Upper lobe of left lung (tissue), 4 donors: ENCODE measurements around the gene EHD4.

Experiments used
- POLR2A ChIP-seq, 4 donors: fragments of 450-650 bp; IDR thresholded peaks; one replicate each; pipeline ENCODE4 v1.5.1; 2016 to 2017; ENCODE audit warnings: antibody characterized with exemption in 4 of 4, mild to moderate bottlenecking in 2 of 4
- POLR2AphosphoS5 ChIP-seq, 2 donors: sonication (generic); formaldehyde crosslinking; IDR thresholded peaks; one replicate each; pipeline ENCODE4 v1.5.1; 2017; ENCODE audit warnings: antibody characterized with exemption in 2 of 2
- TF ChIP-seq, protein P1 (sequence below), 6 experiments: fragments of 450-650 bp in 4 of 6; fragments of 200-600 bp in 2 of 6; sonication (generic) in 2 of 6; IDR thresholded peaks; one replicate each; pipeline ENCODE4 v1.5.1; 2016 to 2019; ENCODE audit warnings: antibody characterized with exemption in 6 of 6

DNA sequence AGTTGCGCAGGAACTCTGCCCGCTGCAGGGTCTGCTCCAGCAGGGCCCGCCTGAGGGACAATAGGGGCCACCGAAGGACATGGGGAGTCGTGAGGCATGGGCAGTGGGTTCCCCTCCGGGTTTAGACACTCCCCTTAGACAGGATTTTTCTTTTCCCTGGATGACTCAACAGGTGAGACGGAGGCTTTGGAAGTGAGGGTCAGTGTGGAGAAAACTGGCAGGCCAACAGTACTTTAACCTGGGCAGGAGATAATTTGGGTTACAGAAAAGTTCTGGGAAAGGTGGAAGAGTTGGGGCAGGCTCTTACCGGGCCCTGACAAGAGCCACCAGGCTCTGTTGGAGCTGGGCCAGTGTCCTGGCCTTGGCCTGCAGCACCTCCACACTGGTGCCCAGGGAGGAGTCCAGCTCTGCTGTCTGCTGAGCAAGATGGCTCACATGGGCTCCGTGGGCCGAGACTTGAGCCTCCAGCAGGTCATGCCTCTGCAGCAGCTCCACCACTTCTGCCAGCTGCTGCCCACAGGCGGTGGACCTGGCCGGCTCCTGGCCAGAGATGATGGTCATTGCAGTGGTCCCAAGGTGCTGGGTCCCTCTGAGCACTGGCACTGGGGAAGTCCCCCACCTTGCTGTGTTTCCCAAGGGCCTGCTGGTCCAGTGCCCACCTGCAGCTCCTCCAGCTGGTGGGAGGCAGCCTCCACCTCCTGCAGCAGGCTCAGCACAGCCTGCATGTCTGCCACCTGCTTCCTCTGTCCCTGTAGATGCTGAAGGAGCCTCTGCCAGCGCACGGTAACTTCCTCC, 89.5 kb downstream of the EHD4 start:
- TF ChIP-seq, protein P1, sequence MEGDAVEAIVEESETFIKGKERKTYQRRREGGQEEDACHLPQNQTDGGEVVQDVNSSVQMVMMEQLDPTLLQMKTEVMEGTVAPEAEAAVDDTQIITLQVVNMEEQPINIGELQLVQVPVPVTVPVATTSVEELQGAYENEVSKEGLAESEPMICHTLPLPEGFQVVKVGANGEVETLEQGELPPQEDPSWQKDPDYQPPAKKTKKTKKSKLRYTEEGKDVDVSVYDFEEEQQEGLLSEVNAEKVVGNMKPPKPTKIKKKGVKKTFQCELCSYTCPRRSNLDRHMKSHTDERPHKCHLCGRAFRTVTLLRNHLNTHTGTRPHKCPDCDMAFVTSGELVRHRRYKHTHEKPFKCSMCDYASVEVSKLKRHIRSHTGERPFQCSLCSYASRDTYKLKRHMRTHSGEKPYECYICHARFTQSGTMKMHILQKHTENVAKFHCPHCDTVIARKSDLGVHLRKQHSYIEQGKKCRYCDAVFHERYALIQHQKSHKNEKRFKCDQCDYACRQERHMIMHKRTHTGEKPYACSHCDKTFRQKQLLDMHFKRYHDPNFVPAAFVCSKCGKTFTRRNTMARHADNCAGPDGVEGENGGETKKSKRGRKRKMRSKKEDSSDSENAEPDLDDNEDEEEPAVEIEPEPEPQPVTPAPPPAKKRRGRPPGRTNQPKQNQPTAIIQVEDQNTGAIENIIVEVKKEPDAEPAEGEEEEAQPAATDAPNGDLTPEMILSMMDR (IDR thresholded peaks at IDR 0.05) = no peak
- TF ChIP-seq POLR2A (IDR thresholded peaks at IDR 0.05) = no peak
- TF ChIP-seq POLR2AphosphoS5 (IDR thresholded peaks at IDR 0.05) = no peak
